ENCODE data around the gene STT3A. TPM values are rescaled to one million over a fixed set of nuclear protein-coding genes. Genes with fewer than 3 reads are reported as not detected.
A peak's percentile ranks its signal among the peaks of the same experiment; 100 is the strongest.

STT3A gene
- total and polyA plus RNA-seq, 2 experiments from 2014 or later: 91.7 to 156 TPM

GRCh38 chr11:125623064-125623463, 30.4 kb downstream of the STT3A start (continued):
- no peak for TF ChIP-seq CTCF (conservative IDR thresholded peaks at IDR 0.05; ENCODE audit: low read depth in 2 of 2)
- TF ChIP-seq NANOG (IDR thresholded peaks at IDR 0.05; ENCODE audit: borderline replicate concordance): no peak
- no peak for TF ChIP-seq STAT1 (IDR thresholded peaks at IDR 0.05; ENCODE audit: unreplicated experiment)

DNA sequence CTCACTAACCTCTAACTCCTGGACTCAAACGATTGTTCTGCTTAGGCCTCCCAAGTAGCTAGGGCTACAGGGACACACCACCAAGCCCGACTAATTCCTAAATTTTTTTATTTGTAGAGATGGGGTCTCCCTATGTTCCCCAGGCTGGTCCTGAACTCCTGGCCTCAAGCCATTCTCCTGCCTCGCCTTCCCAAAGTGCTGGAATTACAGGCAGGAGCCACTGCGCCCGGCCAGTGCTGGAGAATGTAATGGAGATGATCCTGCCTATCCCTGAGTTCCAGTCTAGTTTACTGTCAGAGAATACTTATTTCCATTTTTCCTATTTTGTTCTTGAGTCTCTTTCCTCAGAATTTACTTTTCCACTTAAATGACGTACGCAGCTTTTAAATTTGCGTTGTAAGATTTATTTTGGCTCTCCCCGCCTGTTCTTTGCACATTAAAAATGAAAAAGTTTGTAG, 32.1 kb downstream of the STT3A start, which contains the start of gene CHEK1:
Gene CHEK1, plus strand, starts transcription at position 408 of the 458 bp plus-strand sequence. CDS start 1,606 bp downstream, outside the sequence.
- Mint-ChIP-seq H3K36me3 (ENCODE audit: low read depth) (peaks cover 56% of the 10 kb centered on the region; the same call in 2 of the 3 replicates), H3K4me1 (peaks cover 13% of the 10 kb centered on the region), H3K4me3 (peak within 1 kb of the TSS; percentile 93), H3K27me3 (ENCODE audit: insufficient read depth, low read depth, poor library complexity) (peaks cover 7% of the 10 kb centered on the region), H3K27ac (peak within 1 kb of the TSS; percentile 98), H3K9me3 (no peaks in the 10 kb centered on the region)
- Histone ChIP-seq H3K79me2 (replicated peaks; ENCODE audit: insufficient read depth) (peaks cover 33% of the 10 kb centered on the region), H2AFZ (no peak within 1 kb of the TSS), H3K4me2 (peak within 1 kb of the TSS; percentile 76), H3K36me3 (ENCODE audit: insufficient read depth) (peaks cover 29% of the 10 kb centered on the region), H3K4me3 (peak within 1 kb of the TSS; percentile 58), H3K4me1 (ENCODE audit: insufficient read depth) (peaks cover 10% of the 10 kb centered on the region; the same call in 1 of the 2 replicates), H3K27ac (ENCODE audit: low read depth) (peak within 1 kb of the TSS; percentile 99), H4K20me1 (replicated peaks; ENCODE audit: insufficient read depth) (peaks cover 6% of the 10 kb centered on the region; the same call in 1 of the 2 replicates), H3F3A (replicated peaks; ENCODE audit: low read depth) (peaks cover 7% of the 10 kb centered on the region; the same call in 1 of the 2 replicates), H3K27me3 (ENCODE audit: insufficient read depth) (no peaks in the 10 kb centered on the region), H3K9me2 (ENCODE audit: insufficient read depth) (no peaks in the 10 kb centered on the region)
- ATAC-seq (no peak), DNase-seq (ENCODE audit: low spot score) (no peak)
- TF ChIP-seq NANOG (IDR thresholded peaks at IDR 0.05; ENCODE audit: borderline replicate concordance) (no peak), CTCF (conservative IDR thresholded peaks at IDR 0.05; ENCODE audit: low read depth in 2 of 2) (no peak), JUNB (IDR thresholded peaks at IDR 0.05; ENCODE audit: unreplicated experiment) (no peak), ZNF462 (CRISPR knock-in tag; IDR thresholded peaks at IDR 0.05) (no peak), ETS1 (IDR thresholded peaks at IDR 0.05) (no peak), ZNF331 (CRISPR knock-in tag; IDR thresholded peaks at IDR 0.05; ENCODE audit: low read depth) (no peak), EZH2phosphoT487 (IDR thresholded peaks at IDR 0.05; ENCODE audit: unreplicated experiment) (no peak)

Data from GM23338 (cell line).